Right lobe of liver (tissue), 4 donors: Measurements from ENCODE around the gene AAGAB.

Source experiments
- CTCF ChIP-seq, 4 donors: fragments of 200-600 bp in 3 of 4; fragments of 450-650 bp in 1 of 4; IDR thresholded peaks; one replicate each; pipeline versions ENCODE4 v1.5.1 to v1.8.0; 2016 to 2022; ENCODE audit warnings: antibody characterized with exemption in 4 of 4, mild to moderate bottlenecking in 2 of 4
- POLR2A ChIP-seq: fragments of 450-650 bp; IDR thresholded peaks from one replicate; pipeline ENCODE4 v1.6.1; 2017; ENCODE audit warnings: antibody characterized with exemption, mild to moderate bottlenecking
- donor health status: DM: no; HTN: no; CAD: no.
- donor health status: DM: no; HTN: no; CAD: no.
- donor health status: DM: no; HTN: yes; CAD: no.

- TF ChIP-seq CTCF (IDR thresholded peaks at IDR 0.05) (no peak), POLR2A (no peak)
Measured at GRCh38 chr15:67157521-67158252, 96.8 kb downstream of the AAGAB start.
